ENCODE data around the gene BCAR3. TPM values are rescaled to one million over a fixed set of nuclear protein-coding genes. Genes with fewer than 3 reads are reported as not detected.

BCAR3 gene
- total and polyA plus RNA-seq, 2 of the 4 experiments (the other 2 are of a cell fraction) = 41.4 to 46.4 TPM

DNA sequence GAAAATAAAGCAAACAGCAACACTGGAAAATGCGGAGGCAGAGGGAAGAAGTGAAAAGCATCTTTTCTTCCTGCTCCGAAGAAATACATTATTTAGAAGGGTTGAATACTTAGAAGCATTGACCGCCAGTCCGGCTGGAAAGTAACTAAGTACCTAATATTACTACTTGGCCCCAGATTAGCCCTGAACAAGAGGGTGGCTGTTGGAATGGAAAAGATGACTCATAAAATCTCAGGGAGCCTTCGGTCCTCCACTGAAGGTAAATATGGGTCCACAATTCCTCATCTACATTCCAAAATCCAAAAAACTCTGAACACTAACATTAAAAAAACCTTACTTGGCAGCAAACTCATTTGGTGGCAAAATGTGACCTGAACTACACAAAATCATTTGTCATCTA lies 40.1 kb downstream of the BCAR3 start:
- Histone ChIP-seq H3K4ac (ENCODE audit: low read depth, low read length) (no peak overlapping the region), H2BK120ac (ENCODE audit: low read depth, low read length) (no peak overlapping the region), H3K18ac (ENCODE audit: low read depth, low read length) (no peak overlapping the region), H2BK15ac (ENCODE audit: low read depth, low read length) (no peak overlapping the region), H3K9me3 (ENCODE audit: control insufficient read depth, insufficient read depth, low read length) (no peaks in the 10 kb centered on the region), H4K8ac (ENCODE audit: low read depth in 2 of 2, low read length in 2 of 2) (no peak overlapping the region), H3K4me2 (ENCODE audit: low read depth, low read length) (no peak overlapping the region), H3K56ac (ENCODE audit: extremely low read depth, insufficient read depth, low read length) (no peak overlapping the region), H2BK5ac (ENCODE audit: low read depth, low read length, poor library complexity, severe bottlenecking) (no peak overlapping the region), H3K9ac (ENCODE audit: low read depth, low read length) (no peak overlapping the region), H3K23ac (ENCODE audit: low read depth, low read length) (no peak overlapping the region), H3K27me3 (ENCODE audit: control insufficient read depth, insufficient read depth, low read length) (no peaks in the 10 kb centered on the region), H2AK9ac (replicated peaks; ENCODE audit: low read depth, low read length, poor library complexity) (no peak overlapping the region), H3K36me3 (ENCODE audit: control insufficient read depth, insufficient read depth, low read length) (peaks cover 15% of the 10 kb centered on the region), H2AFZ (replicated peaks; ENCODE audit: low read length, poor library complexity) (no peak overlapping the region), H4K20me1 (ENCODE audit: insufficient read depth, low read length) (peaks cover 12% of the 10 kb centered on the region), H3K14ac (replicated peaks; ENCODE audit: low read depth, low read length) (no peak overlapping the region), H3K4me1 (ENCODE audit: control insufficient read depth, insufficient read depth, low read length) (peaks cover 2% of the 10 kb centered on the region; the same call in 1 of the 2 replicates), H2AK5ac (ENCODE audit: low read depth, low read length) (no peak overlapping the region), H4K91ac (ENCODE audit: insufficient read depth, low read depth, low read length) (no peak overlapping the region), H3K9me1 (ENCODE audit: insufficient read depth, low read length) (peaks cover 20% of the 10 kb centered on the region), H4K5ac (ENCODE audit: low read depth, low read length) (no peak overlapping the region), H3K79me1 (ENCODE audit: low read depth in 1 of 2, low read length in 2 of 2) (peaks cover 45 to 68% of the 10 kb centered on the region in 2 experiments), H2BK20ac (ENCODE audit: low read depth, low read length) (no peak overlapping the region), H3K4me3 (ENCODE audit: insufficient read depth, low read depth, low read length) (no peak overlapping the region), H3K27ac (ENCODE audit: insufficient read depth, low read length) (no peak overlapping the region)
- no TSS peak for BruUV-seq (replicated peaks)
- ChIA-PET POLR2A (ENCODE audit: unreplicated experiment) (no interaction called here), CTCF (no interaction called here)
- WGBS, 2 experiments (ENCODE audit: extremely low coverage in 2 of 2, insufficient read length in 1 of 2) = no CpG with 5 or more reads among the region's 5 CpGs
- intact Hi-C loops (cut with micrococcal nuclease) = no loop called here
- ATAC-seq (ENCODE audit: low read depth) (no peak), DNase-seq (peak; percentile 35)
- dilution Hi-C loops (cut with HindIII; ENCODE audit: low sequenced_read_pairs, unreplicated experiment) = no loop called here
- in situ Hi-C loops (cut with MboI; ENCODE audit: low sequenced_read_pairs) = no loop called here
- TF ChIP-seq FOS (IDR thresholded peaks at IDR 0.05; ENCODE audit: low read depth, low read length) (0 out of 2 replicates have a peak, but pooled peaks have one; percentile 4), RCOR1 (IDR thresholded peaks at IDR 0.05; ENCODE audit: insufficient replicate concordance, low read length) (no peak)

Data from IMR-90 (cell line).